Measurements from ENCODE around the gene XAB2.

XAB2 gene

GRCh38 chr19:7672522-7672921 is 43.2 kb upstream of the XAB2 start:
- Histone ChIP-seq H3K4me3 (replicated peaks; ENCODE audit: low read depth, low read length) (no peak overlapping the region), H3K27me3 (replicated peaks; ENCODE audit: control insufficient read depth, insufficient read depth, low read length) (no peaks in the 10 kb centered on the region; the same call in 1 of the 2 replicates), H3K36me3 (ENCODE audit: control insufficient read depth, insufficient read depth, low read length) (no peaks in the 10 kb centered on the region)
- TF ChIP-seq, protein P1, sequence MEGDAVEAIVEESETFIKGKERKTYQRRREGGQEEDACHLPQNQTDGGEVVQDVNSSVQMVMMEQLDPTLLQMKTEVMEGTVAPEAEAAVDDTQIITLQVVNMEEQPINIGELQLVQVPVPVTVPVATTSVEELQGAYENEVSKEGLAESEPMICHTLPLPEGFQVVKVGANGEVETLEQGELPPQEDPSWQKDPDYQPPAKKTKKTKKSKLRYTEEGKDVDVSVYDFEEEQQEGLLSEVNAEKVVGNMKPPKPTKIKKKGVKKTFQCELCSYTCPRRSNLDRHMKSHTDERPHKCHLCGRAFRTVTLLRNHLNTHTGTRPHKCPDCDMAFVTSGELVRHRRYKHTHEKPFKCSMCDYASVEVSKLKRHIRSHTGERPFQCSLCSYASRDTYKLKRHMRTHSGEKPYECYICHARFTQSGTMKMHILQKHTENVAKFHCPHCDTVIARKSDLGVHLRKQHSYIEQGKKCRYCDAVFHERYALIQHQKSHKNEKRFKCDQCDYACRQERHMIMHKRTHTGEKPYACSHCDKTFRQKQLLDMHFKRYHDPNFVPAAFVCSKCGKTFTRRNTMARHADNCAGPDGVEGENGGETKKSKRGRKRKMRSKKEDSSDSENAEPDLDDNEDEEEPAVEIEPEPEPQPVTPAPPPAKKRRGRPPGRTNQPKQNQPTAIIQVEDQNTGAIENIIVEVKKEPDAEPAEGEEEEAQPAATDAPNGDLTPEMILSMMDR (IDR thresholded peaks at IDR 0.05; ENCODE audit: insufficient read depth, low read length, poor library complexity, severe bottlenecking), result no peak
- no peak for DNase-seq (ENCODE audit: extremely low read depth, insufficient read length)

DNA sequence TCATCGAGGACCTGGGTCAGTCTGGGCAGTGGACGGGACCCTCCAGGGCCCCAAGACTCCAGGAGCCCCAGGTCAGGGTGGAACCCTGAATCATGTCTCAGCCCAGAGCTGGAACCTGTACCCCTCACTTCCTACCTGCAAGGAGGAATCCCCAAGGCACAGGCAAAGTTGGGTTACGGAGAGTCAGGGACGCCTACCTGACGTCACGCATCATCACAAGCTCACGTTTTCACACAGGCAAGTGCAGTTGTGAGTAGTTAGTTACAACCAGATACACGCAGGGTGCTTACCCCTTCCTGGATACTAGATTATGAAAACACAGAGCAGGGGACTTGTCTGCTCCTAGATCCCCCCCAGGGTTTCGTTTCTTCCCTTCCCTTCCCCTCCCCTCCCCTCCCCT is 41.4 kb upstream of the XAB2 start:
- Histone ChIP-seq H3K36me3 (ENCODE audit: control insufficient read depth, insufficient read depth, low read length) (no peaks in the 10 kb centered on the region), H3K4me3 (replicated peaks; ENCODE audit: low read depth, low read length) (no peak overlapping the region), H3K27me3 (replicated peaks; ENCODE audit: control insufficient read depth, insufficient read depth, low read length) (no peaks in the 10 kb centered on the region; the same call in 1 of the 2 replicates)
- TF ChIP-seq, protein P1 (IDR thresholded peaks at IDR 0.05; ENCODE audit: insufficient read depth, low read length, poor library complexity, severe bottlenecking), result no peak
- no peak for DNase-seq (ENCODE audit: extremely low read depth, insufficient read length)

GRCh38 chr19:7670150-7670783 is 40.9 kb upstream of the XAB2 start:
- Histone ChIP-seq H3K27me3 (replicated peaks; ENCODE audit: control insufficient read depth, insufficient read depth, low read length) (no peaks in the 10 kb centered on the region; the same call in 1 of the 2 replicates), H3K36me3 (ENCODE audit: control insufficient read depth, insufficient read depth, low read length) (no peaks in the 10 kb centered on the region), H3K4me3 (replicated peaks; ENCODE audit: low read depth, low read length) (peak overlapping the region; percentile 27)
- TF ChIP-seq, protein P1 (IDR thresholded peaks at IDR 0.05; ENCODE audit: insufficient read depth, low read length, poor library complexity, severe bottlenecking), result no peak
- no peak for DNase-seq (ENCODE audit: extremely low read depth, insufficient read length)

- Histone ChIP-seq H3K36me3 (ENCODE audit: control insufficient read depth, insufficient read depth, low read length) (no peaks in the 10 kb centered on the region), H3K4me3 (replicated peaks; ENCODE audit: low read depth, low read length) (no peak overlapping the region), H3K27me3 (replicated peaks; ENCODE audit: control insufficient read depth, insufficient read depth, low read length) (no peaks in the 10 kb centered on the region; the same call in 1 of the 2 replicates)
- TF ChIP-seq, protein P1 (IDR thresholded peaks at IDR 0.05; ENCODE audit: insufficient read depth, low read length, poor library complexity, severe bottlenecking), result no peak
- DNase-seq (ENCODE audit: extremely low read depth, insufficient read length), result no peak
These were observed 40.3 kb upstream of the XAB2 start for GRCh38 chr19:7669641-7670040.

DNA sequence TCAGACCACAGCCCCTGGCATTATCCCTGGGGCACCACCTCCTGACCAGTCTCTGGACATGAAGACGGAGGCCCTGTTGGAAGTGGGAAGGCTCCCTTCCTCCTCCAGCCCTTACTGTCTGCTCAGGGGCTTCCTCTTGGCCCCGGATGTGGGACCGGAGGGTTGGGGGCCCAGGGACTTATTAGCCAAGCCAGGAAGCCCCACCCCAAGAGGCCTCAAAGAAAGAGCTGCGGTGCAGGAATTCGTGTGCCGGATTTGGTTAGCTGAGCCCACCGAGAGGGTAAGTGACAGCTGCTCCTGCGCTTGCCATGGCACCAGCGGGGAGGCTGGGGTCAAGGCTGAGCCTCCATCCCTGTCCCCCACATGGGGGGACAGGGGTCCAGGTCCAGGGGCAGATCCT is 39.5 kb upstream of the XAB2 start, which contains the start of gene RETN:
RETN (plus strand) TSS at position 208 of the 400 bp plus-strand sequence. CDS start 278 bp downstream, outside the sequence.
- no peak within 1 kb of the TSS for H3K4me3 ChIP-seq (replicated peaks; ENCODE audit: low read depth, low read length)
- TF ChIP-seq, protein P1 (IDR thresholded peaks at IDR 0.05; ENCODE audit: insufficient read depth, low read length, poor library complexity, severe bottlenecking), result no peak
- no peaks in the 10 kb centered on the region; the same call in 1 of the 2 replicates for H3K27me3 ChIP-seq (replicated peaks; ENCODE audit: control insufficient read depth, insufficient read depth, low read length)
- no peak for DNase-seq (ENCODE audit: extremely low read depth, insufficient read length)
- H3K36me3 ChIP-seq (ENCODE audit: control insufficient read depth, insufficient read depth, low read length), result no peaks in the 10 kb centered on the region
